K562 (cell line): Measurements from ENCODE around the gene C9. TPM values are rescaled to one million over a fixed set of nuclear protein-coding genes. Genes with fewer than 3 reads are reported as not detected.
A peak's percentile ranks its signal among the peaks of the same experiment; 100 is the strongest.

Source experiments
- CSDE1 ChIP-seq, 2 experiments: fragments of 450-650 bp; IDR thresholded peaks; 2 replicates each; pipeline ENCODE4 v1.6.1; 2016; ENCODE audit warnings: mild to moderate bottlenecking in 1 of 2
- DIDO1 ChIP-seq: fragments of 450-650 bp; IDR thresholded peaks from 2 replicates; pipeline ENCODE4 v1.6.1; 2016; ENCODE audit warnings: low read depth, missing biosample characterization, missing genetic modification characterization
- ERF ChIP-seq: fragments of 450-650 bp; formaldehyde crosslinking; IDR thresholded peaks from 2 replicates; pipeline ENCODE4 v1.4.0; 2020; ENCODE audit warnings: mild to moderate bottlenecking, mixed read lengths
- FUS ChIP-seq: fragments of 200-400 bp; formaldehyde crosslinking; optimal IDR thresholded peaks from 2 replicates; pipeline ENCODE3; 2017; ENCODE audit warnings: low read depth, low read length
- HIVEP1 ChIP-seq: fragments of 250-450 bp; sonication (Bioruptor Pico); IDR thresholded peaks from 2 replicates; pipeline ENCODE4 v1.4.0; 2020; ENCODE audit warnings: mild to moderate bottlenecking
- MYNN ChIP-seq, 2 experiments: sonication (generic); formaldehyde crosslinking in 1 of 2; IDR thresholded peaks; 2 replicates each; pipeline versions ENCODE4 v1.5.0 to v1.6.1; 2016 to 2020; ENCODE audit warnings: antibody characterized with exemption in 1 of 2, missing genetic modification reagents in 1 of 2
- RNF2 ChIP-seq: sonication (generic); IDR thresholded peaks from 2 replicates; pipeline ENCODE4 v1.6.1; 2016
- polyA plus RNA-seq, 8 experiments: library from polyadenylated mRNA; depleted of rRNA in 4 of 8; stranded (reverse) in 5 of 8; unstranded in 3 of 8; fragments of >200 nt; fragmentation: Nextera tagmentation in 2 of 8; fragmentation: Illumina TruSeq in 1 of 8; extraction: Ambion mirVana in 2 of 8; extraction: Trizol in 1 of 8; gene quantifications; 2 replicates each; pipeline versions ENCODE4 v1.2.1 to v1.2.3, GENCODE V29; 2011 to 2014; ENCODE audit warnings: inconsistent platforms in 1 of 8, missing spikeins in 1 of 8
- total RNA-seq, 7 experiments: library from RNA; depleted of rRNA in 6 of 7; stranded (reverse); fragments of >200 nt in 6 of 7; fragmentation: Illumina TruSeq in 2 of 7; extraction: Trizol in 2 of 7; gene quantifications; 2 replicates each; pipeline versions ENCODE4 v1.2.1 to v1.2.3, GENCODE V29; 2011 to 2021; ENCODE audit warnings: low replicate concordance in 1 of 7
- TF ChIP-seq, protein P1 (sequence below), 2 experiments: fragments of 450-650 bp in 1 of 2; sonication (generic) in 1 of 2; formaldehyde crosslinking in 1 of 2; IDR thresholded peaks; 2 replicates each; pipeline versions ENCODE4 v1.7.1 to v1.9.0; 2016 to 2022; ENCODE audit warnings: inconsistent platforms in 1 of 2, mild to moderate bottlenecking in 1 of 2, missing genetic modification reagents in 1 of 2
- TF ChIP-seq, protein P2 (sequence below): sonication (generic); formaldehyde crosslinking; IDR thresholded peaks from 2 replicates; pipeline ENCODE4 v1.8.1; 2022; ENCODE audit warnings: missing genetic modification reagents

C9 gene
- total and polyA plus RNA-seq, 9 of the 15 experiments (the other 6 are each of a cell fraction or from before 2014, with no cell fraction given) = 0.08 to 0.38 TPM; not detected in 7

DNA sequence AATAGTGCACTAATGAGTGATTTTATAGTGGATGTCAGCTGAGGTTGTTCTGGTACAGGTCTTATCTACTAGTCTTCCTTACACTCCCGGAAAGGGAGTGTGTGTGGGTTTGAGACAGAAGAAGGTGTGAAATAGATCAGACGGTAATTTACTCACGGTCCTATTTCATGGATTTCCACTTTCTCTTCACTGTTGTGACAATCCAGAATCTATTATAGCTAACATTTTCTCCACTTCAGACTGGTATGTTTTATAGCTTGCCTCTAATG, 7.0 kb upstream of the C9 start (continued):
- TF ChIP-seq, protein P1, sequence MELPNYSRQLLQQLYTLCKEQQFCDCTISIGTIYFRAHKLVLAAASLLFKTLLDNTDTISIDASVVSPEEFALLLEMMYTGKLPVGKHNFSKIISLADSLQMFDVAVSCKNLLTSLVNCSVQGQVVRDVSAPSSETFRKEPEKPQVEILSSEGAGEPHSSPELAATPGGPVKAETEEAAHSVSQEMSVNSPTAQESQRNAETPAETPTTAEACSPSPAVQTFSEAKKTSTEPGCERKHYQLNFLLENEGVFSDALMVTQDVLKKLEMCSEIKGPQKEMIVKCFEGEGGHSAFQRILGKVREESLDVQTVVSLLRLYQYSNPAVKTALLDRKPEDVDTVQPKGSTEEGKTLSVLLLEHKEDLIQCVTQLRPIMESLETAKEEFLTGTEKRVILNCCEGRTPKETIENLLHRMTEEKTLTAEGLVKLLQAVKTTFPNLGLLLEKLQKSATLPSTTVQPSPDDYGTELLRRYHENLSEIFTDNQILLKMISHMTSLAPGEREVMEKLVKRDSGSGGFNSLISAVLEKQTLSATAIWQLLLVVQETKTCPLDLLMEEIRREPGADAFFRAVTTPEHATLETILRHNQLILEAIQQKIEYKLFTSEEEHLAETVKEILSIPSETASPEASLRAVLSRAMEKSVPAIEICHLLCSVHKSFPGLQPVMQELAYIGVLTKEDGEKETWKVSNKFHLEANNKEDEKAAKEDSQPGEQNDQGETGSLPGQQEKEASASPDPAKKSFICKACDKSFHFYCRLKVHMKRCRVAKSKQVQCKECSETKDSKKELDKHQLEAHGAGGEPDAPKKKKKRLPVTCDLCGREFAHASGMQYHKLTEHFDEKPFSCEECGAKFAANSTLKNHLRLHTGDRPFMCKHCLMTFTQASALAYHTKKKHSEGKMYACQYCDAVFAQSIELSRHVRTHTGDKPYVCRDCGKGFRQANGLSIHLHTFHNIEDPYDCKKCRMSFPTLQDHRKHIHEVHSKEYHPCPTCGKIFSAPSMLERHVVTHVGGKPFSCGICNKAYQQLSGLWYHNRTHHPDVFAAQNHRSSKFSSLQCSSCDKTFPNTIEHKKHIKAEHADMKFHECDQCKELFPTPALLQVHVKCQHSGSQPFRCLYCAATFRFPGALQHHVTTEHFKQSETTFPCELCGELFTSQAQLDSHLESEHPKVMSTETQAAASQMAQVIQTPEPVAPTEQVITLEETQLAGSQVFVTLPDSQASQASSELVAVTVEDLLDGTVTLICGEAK (IDR thresholded peaks at IDR 0.05) = no peak
- TF ChIP-seq, protein P1 (CRISPR knock-in tag; IDR thresholded peaks at IDR 0.05) = no peak
- TF ChIP-seq CSDE1 (IDR thresholded peaks at IDR 0.05) (no peak), FUS (no peak), HIVEP1 (CRISPR knock-in tag) (no peak), MYNN (IDR thresholded peaks at IDR 0.05) (peak; percentile 26; the same call in 1 of the 2 replicates), MYNN (CRISPR knock-in tag; IDR thresholded peaks at IDR 0.05) (no peak), ERF (no peak), DIDO1 (tag) (no peak), RNF2 (0 out of 2 replicates have a peak, but pooled peaks have one; percentile 19)
- TF ChIP-seq, protein P2, sequence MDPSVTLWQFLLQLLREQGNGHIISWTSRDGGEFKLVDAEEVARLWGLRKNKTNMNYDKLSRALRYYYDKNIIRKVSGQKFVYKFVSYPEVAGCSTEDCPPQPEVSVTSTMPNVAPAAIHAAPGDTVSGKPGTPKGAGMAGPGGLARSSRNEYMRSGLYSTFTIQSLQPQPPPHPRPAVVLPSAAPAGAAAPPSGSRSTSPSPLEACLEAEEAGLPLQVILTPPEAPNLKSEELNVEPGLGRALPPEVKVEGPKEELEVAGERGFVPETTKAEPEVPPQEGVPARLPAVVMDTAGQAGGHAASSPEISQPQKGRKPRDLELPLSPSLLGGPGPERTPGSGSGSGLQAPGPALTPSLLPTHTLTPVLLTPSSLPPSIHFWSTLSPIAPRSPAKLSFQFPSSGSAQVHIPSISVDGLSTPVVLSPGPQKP (CRISPR knock-in tag) = no peak
